Motor neuron (in vitro differentiated cells): ENCODE results near the gene CEP120. TPM values are rescaled to one million over a fixed set of nuclear protein-coding genes. Genes with fewer than 3 reads are reported as not detected.
A peak's percentile ranks its signal among the peaks of the same experiment; 100 is the strongest.

Source experiments
- ATAC-seq, 8 experiments: fragments of 200-7000 bp; cut with Tn5 transposase; replicated peaks in 6 of 8; 2 replicates each; pipeline ENCODE4 v1.8.0; 2021; ENCODE audit warnings: mild to moderate bottlenecking in 8 of 8, moderate library complexity in 8 of 8
- H3K27ac ChIP-seq, 2 donors: fragments of 250-450 bp; sonication (Bioruptor Pico); 2 replicates each; pipeline ENCODE4 v1.9.0; 2021; ENCODE audit warnings: antibody characterized with exemption in 2 of 2, mild to moderate bottlenecking in 2 of 2, moderate library complexity in 1 of 2
- H3K4me1 ChIP-seq, 2 donors: fragments of 250-450 bp; sonication (Bioruptor Pico); replicated peaks in 1 of 2; 2 replicates each; pipeline ENCODE4 v1.6.1; 2021; ENCODE audit warnings: antibody characterized with exemption in 2 of 2, mild to moderate bottlenecking in 2 of 2, moderate library complexity in 1 of 2
- H3K4me3 ChIP-seq, 5 donors: fragments of 250-450 bp; sonication (Bioruptor Pico); 2 replicates each; pipeline ENCODE4 v1.9.0; 2021; ENCODE audit warnings: antibody characterized with exemption in 5 of 5, mild to moderate bottlenecking in 5 of 5, moderate library complexity in 4 of 5
- WGBS, 10 experiments: fragments of 450-650 bp; shearing (Covaris generic); methylation state at CpG; one replicate each; pipeline ENCODE4 v1.0.0; 2022; 5-methylcytosine and 5-hydroxymethylcytosine counted together
- in situ Hi-C, 9 experiments: fragments of 400-800 bp; cut with MboI; loops; one replicate each; pipeline ENCODE4 v1.15.0; 2021; ENCODE audit warnings: low sequenced_read_pairs in 9 of 9, low pct_unique_long_range_greater_than_20kb in 2 of 9; ENCODE audit not compliant: unreplicated experiment in 9 of 9
- total RNA-seq, 8 experiments: library from RNA; unstranded; fragments of 300-600 nt; gene quantifications; 2 replicates each; pipeline versions ENCODE4 v1.2.3 to v1.2.4, GENCODE V29; 2022

Gene CEP120
- total RNA-seq, 8 experiments from 2014 or later, result 13.7 to 28.3 (median 19.0) TPM

DNA sequence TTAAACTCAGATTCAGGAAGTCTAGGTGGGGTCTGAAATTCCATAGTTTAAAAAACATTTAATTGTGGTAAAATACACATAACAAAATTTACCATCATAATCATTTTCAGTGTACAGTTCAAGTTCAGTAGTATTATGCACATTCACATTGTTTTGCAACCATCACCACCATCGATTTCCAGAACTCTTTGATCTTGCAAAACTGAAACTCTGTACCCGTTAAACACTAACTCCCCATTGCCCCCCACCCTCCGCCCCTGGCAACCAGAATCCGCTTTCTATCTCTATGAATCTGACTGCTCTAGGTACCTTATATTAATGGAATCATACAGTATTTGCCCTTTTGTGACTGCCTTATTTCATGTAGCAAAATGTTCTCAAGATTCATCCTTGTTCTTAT, 117.5 kb downstream of the CEP120 start:
- ATAC-seq, result no peak
- Histone ChIP-seq H3K27ac (no peak overlapping the region), H3K4me3 (no peak overlapping the region), H3K4me1 (no peaks in the 10 kb centered on the region)
- in situ Hi-C loops, result no loop called here
- 20 to 88% (median 77%) methylated on average over 1 to 4 of the region's 4 CpGs; no CpG with 5 or more reads in 3 of the 10 experiments for WGBS, 10 experiments

DNA sequence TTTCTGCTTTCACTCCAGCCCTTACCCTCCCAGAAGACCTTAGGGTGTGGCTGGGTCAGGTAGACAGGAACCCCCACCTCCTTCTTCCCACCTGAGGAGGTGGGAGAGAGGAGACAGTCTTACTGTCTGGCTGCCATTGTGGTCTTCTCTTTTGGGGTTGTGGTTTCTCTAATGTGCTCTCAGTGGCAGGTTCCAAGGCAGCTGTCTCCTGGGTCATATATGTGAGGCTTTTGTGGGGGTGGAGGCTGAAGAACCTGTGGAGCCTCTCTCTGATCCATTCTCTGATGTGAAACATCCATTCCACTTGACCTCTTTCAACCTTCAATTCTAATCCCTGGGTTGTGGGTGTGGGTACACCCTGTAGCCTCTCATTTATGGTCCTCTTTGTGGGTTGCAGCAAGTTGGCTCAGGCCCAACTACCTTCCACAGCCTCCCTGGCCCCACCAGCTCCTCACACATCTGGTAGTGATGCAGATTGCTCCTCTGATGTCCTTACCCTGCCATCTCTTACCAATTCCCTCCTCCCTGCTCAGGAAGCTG, 118.4 kb downstream of the CEP120 start:
- in situ Hi-C loops, result no loop called here
- Histone ChIP-seq H3K4me3 (no peak overlapping the region), H3K27ac (no peak overlapping the region), H3K4me1 (no peaks in the 10 kb centered on the region)
- ATAC-seq, result peak in 2 of 8 experiments; percentile 37 to 44

- Histone ChIP-seq H3K4me3 (no peak overlapping the region), H3K27ac (no peak overlapping the region), H3K4me1 (no peaks in the 10 kb centered on the region)
- WGBS, 10 experiments, result 0 to 60% (median 0%) methylated on average over 1 to 2 of the region's 3 CpGs; no CpG with 5 or more reads in 7 of the 10 experiments
- ATAC-seq, result peak in 3 of 8 experiments; percentile 85 to 95 (median 93)
- in situ Hi-C loops, result no loop called here
Measured at GRCh38 chr5:123303802-123304201, 119.4 kb downstream of the CEP120 start.

- 54 to 87% (median 66%) methylated on average over 1 to 4 of the region's 4 CpGs for WGBS, 10 experiments
- ATAC-seq, result no peak
- Histone ChIP-seq H3K4me1 (no peaks in the 10 kb centered on the region), H3K27ac (no peak overlapping the region), H3K4me3 (no peak overlapping the region)
- in situ Hi-C loops, result no loop called here
Measured at GRCh38 chr5:123300266-123300665, 122.9 kb downstream of the CEP120 start.

- in situ Hi-C loops, result no loop called here
- Histone ChIP-seq H3K4me3 (no peak overlapping the region), H3K4me1 (no peaks in the 10 kb centered on the region), H3K27ac (no peak overlapping the region)
- 40 to 100% (median 80%) methylated on average over 1 of the region's 1 CpG; no CpG with 5 or more reads in 6 of the 10 experiments for WGBS, 10 experiments
- ATAC-seq, result no peak
Measured at GRCh38 chr5:123299136-123299535, 124.1 kb downstream of the CEP120 start.

- 33 to 100% (median 75%) methylated on average over 1 to 2 of the region's 2 CpGs; no CpG with 5 or more reads in 1 of the 10 experiments for WGBS, 10 experiments
- Histone ChIP-seq H3K27ac (no peak overlapping the region), H3K4me3 (no peak overlapping the region), H3K4me1 (no peaks in the 10 kb centered on the region)
- no peak for ATAC-seq
- in situ Hi-C loops, result no loop called here
Measured at GRCh38 chr5:123298335-123299030, 124.7 kb downstream of the CEP120 start.

GRCh38 chr5:123297866-123298265, 125.3 kb downstream of the CEP120 start:
- WGBS, 10 experiments, result 40 to 100% (median 83%) methylated on average over 1 of the region's 1 CpG

GRCh38 chr5:123297198-123297831, 125.9 kb downstream of the CEP120 start:
- H3K4me1 ChIP-seq, result no peaks in the 10 kb centered on the region
- H3K4me3 ChIP-seq, result no peak overlapping the region
- WGBS, 10 experiments, result 65 to 95% (median 78%) methylated on average over 1 to 2 of the region's 2 CpGs
- in situ Hi-C loops, result no loop called here
- no peak for ATAC-seq
- no peak overlapping the region for H3K27ac ChIP-seq

More at GRCh38 chr5:123297866-123298265, 125.3 kb downstream of the CEP120 start:
- ATAC-seq, result no peak
- in situ Hi-C loops, result no loop called here
- Histone ChIP-seq H3K27ac (no peak overlapping the region), H3K4me1 (no peaks in the 10 kb centered on the region), H3K4me3 (no peak overlapping the region)

Other genes with a start within 250 kb of the CEP120 start
- gene CSNK1G3, start 88.8 kb upstream of the CEP120 start, total RNA-seq, result 10 to 100 TPM; 27.0 to 56.9 (median 40.2) TPM